ENCODE results near the gene APBA2. TPM values are rescaled to one million over a fixed set of nuclear protein-coding genes. Genes with fewer than 3 reads are reported as not detected.

The APBA2 gene
- total RNA-seq, 1 donor from 2014 or later: 42.1 TPM

GRCh38 chr15:28915041-28915810 lies 29.5 kb downstream of the APBA2 start:
- no peak for DNase-seq (ENCODE audit: low read depth, low spot score)

- DNase-seq (ENCODE audit: low read depth, low spot score): no peak
These were observed 30.2 kb downstream of the APBA2 start for GRCh38 chr15:28915935-28916334.

- no peak for DNase-seq (ENCODE audit: low read depth, low spot score)
These were observed 32.0 kb downstream of the APBA2 start for GRCh38 chr15:28917791-28918140.

- no peak for DNase-seq (ENCODE audit: low read depth, low spot score)
These were observed 32.6 kb downstream of the APBA2 start for GRCh38 chr15:28918141-28918983.

GRCh38 chr15:28919201-28919635 lies 33.4 kb downstream of the APBA2 start:
- no peak for DNase-seq (ENCODE audit: low read depth, low spot score)

GRCh38 chr15:28919679-28920655 lies 34.2 kb downstream of the APBA2 start:
- no peak for DNase-seq (ENCODE audit: low read depth, low spot score)

GRCh38 chr15:28920781-28921331 lies 35.1 kb downstream of the APBA2 start:
- no peak for DNase-seq (ENCODE audit: low read depth, low spot score)

GRCh38 chr15:28921336-28921735 lies 35.6 kb downstream of the APBA2 start:
- DNase-seq (ENCODE audit: low read depth, low spot score): no peak

GRCh38 chr15:28921919-28922706 lies 36.3 kb downstream of the APBA2 start:
- no peak for DNase-seq (ENCODE audit: low read depth, low spot score)

- no peak for DNase-seq (ENCODE audit: low read depth, low spot score)
These were observed 36.9 kb downstream of the APBA2 start for GRCh38 chr15:28922707-28923012.

GRCh38 chr15:28923726-28924280 lies 38.0 kb downstream of the APBA2 start:
- no peak for DNase-seq (ENCODE audit: low read depth, low spot score)

- no peak for DNase-seq (ENCODE audit: low read depth, low spot score)
These were observed 41.3 kb downstream of the APBA2 start for GRCh38 chr15:28927043-28927442.

- DNase-seq (ENCODE audit: low read depth, low spot score): no peak
These were observed 43.4 kb downstream of the APBA2 start for GRCh38 chr15:28929200-28929599.

- no peak for DNase-seq (ENCODE audit: low read depth, low spot score)
These were observed 44.2 kb downstream of the APBA2 start for GRCh38 chr15:28930011-28930410.

- no peak for DNase-seq (ENCODE audit: low read depth, low spot score)
These were observed 44.9 kb downstream of the APBA2 start for GRCh38 chr15:28930476-28931291.

GRCh38 chr15:28931828-28932227 lies 46.1 kb downstream of the APBA2 start:
- DNase-seq (ENCODE audit: low read depth, low spot score): no peak

- DNase-seq (ENCODE audit: low read depth, low spot score): no peak
These were observed 46.6 kb downstream of the APBA2 start for GRCh38 chr15:28932361-28932760.

GRCh38 chr15:28933710-28934445 lies 48.1 kb downstream of the APBA2 start:
- DNase-seq (ENCODE audit: low read depth, low spot score): no peak

GRCh38 chr15:28934645-28935044 lies 48.9 kb downstream of the APBA2 start:
- no peak for DNase-seq (ENCODE audit: low read depth, low spot score)

Data from pulmonary artery endothelial cell (primary cell).